ENCODE data around the gene FER. TPM values are rescaled to one million over a fixed set of nuclear protein-coding genes. Genes with fewer than 3 reads are reported as not detected.

Gene FER
- total RNA-seq, 5 donors from 2014 or later (not counting 1 experiment from before 2014, with no cell fraction given): 7.0 to 19.6 (median 10.4) TPM

DNA sequence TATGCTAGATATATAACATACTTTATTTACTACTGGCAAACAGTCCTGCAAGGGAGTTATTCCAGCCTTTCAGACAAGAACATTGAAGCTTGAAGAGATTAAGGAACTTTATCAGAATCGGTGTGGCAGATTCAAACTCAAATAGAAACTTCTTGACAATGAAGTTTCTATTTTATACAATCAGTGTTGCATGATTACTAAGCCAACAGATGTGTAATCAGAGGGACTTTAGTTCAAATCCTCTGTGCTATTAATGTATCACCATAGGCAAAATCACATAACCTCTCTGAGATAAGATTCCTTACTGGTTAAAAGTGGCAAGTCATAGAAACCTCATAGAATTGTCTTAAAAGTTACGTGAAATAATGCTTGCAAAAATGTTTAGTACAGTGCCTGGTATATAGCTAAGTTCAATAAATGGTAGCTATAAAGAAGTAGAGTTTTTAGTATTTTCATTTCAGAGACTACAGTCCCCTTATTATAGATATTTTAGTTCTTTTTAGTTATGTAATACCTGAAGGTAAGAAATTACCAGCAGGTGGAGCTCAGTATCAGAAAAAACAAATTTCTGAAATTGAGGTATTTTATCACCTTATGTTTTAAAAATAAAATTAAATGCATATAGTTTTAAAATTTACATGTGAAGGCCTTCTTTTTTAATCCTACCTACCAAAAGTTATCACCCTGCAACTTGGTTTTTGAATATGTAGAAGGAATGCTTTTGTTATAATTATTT is 172.1 kb downstream of the FER start:
- no peak overlapping the region for H3K4me3 Mint-ChIP-seq
- no peak for ATAC-seq (replicated peaks in 1 of 4)
- no peaks in the 10 kb centered on the region for H3K27me3 Mint-ChIP-seq
- peaks cover 0 to 5% (median 3%) of the 10 kb centered on the region in 3 donors for H3K4me1 Mint-ChIP-seq
- WGBS (ENCODE audit: insufficient coverage): no CpG with 5 or more reads among the region's 2 CpGs
- no peaks in the 10 kb centered on the region for H3K27me3 ChIP-seq (replicated peaks in 1 of 2; ENCODE audit: control insufficient read depth in 2 of 2, extremely low read depth in 1 of 2, insufficient read depth in 2 of 2, low read length in 1 of 2)
- no peaks in the 10 kb centered on the region for H3K4me1 ChIP-seq (ENCODE audit: control insufficient read depth in 1 of 2, extremely low read depth in 1 of 2, insufficient read depth in 2 of 2, low read length in 2 of 2)
- H3K36me3 Mint-ChIP-seq: no peaks in the 10 kb centered on the region
- peak in 1 of 35 experiments; percentile 16 for DNase-seq
- H3K9me3 Mint-ChIP-seq: no peaks in the 10 kb centered on the region
- ChIA-PET CTCF (interaction anchor here in 1 of 2 donors (1.7 kb wide), 1 partner anchor 519 kb away, joined by 8 read pairs; no protein-coding TSS in a partner anchor), POLR2A (no interaction called here)
- no peak overlapping the region for H3K4me3 ChIP-seq (ENCODE audit: control insufficient read depth in 1 of 2, extremely low read depth in 1 of 2, low read length in 1 of 2)
- no peak overlapping the region for H3K27ac Mint-ChIP-seq
- no peaks in the 10 kb centered on the region for H3K9me3 ChIP-seq
- no peak overlapping the region for H3K27ac ChIP-seq (ENCODE audit: low read length)
- no peaks in the 10 kb centered on the region for H3K36me3 ChIP-seq (ENCODE audit: control insufficient read depth in 2 of 2, extremely low read depth in 1 of 2, insufficient read depth in 1 of 2, low read length in 1 of 2)

- H3K4me1 ChIP-seq (ENCODE audit: control insufficient read depth in 1 of 2, extremely low read depth in 1 of 2, insufficient read depth in 2 of 2, low read length in 2 of 2): no peaks in the 10 kb centered on the region
- Mint-ChIP-seq H3K27me3 (no peaks in the 10 kb centered on the region), H3K4me3 (peak overlapping the region in 1 of 3 donors; percentile 49), H3K27ac (no peak overlapping the region), H3K36me3 (peaks cover 3% of the 10 kb centered on the region), H3K9me3 (no peaks in the 10 kb centered on the region), H3K4me1 (peaks cover 0 to 5% (median 5%) of the 10 kb centered on the region in 3 donors)
- DNase-seq (peak in 1 of 35 experiments; percentile 4), ATAC-seq (replicated peaks in 1 of 4) (no peak)
- no peak overlapping the region for H3K4me3 ChIP-seq (ENCODE audit: control insufficient read depth in 1 of 2, extremely low read depth in 1 of 2, low read length in 1 of 2)
- POLR2A ChIA-PET: interaction anchor here in 1 of 2 donors (0.5 kb wide), 1 partner anchor 9 kb away, joined by 3 read pairs; no protein-coding TSS in a partner anchor
- CTCF ChIA-PET: no interaction called here
- no peak overlapping the region for H3K27ac ChIP-seq (ENCODE audit: low read length)
- 100% methylated on average over 2 of the region's 3 CpGs for WGBS (ENCODE audit: insufficient coverage)
- no peaks in the 10 kb centered on the region for H3K9me3 ChIP-seq
- H3K36me3 ChIP-seq (ENCODE audit: control insufficient read depth in 2 of 2, extremely low read depth in 1 of 2, insufficient read depth in 1 of 2, low read length in 1 of 2): no peaks in the 10 kb centered on the region
- H3K27me3 ChIP-seq (replicated peaks in 1 of 2; ENCODE audit: control insufficient read depth in 2 of 2, extremely low read depth in 1 of 2, insufficient read depth in 2 of 2, low read length in 1 of 2): no peaks in the 10 kb centered on the region
These were observed 176.8 kb downstream of the FER start for GRCh38 chr5:108924457-108924961.

DNA sequence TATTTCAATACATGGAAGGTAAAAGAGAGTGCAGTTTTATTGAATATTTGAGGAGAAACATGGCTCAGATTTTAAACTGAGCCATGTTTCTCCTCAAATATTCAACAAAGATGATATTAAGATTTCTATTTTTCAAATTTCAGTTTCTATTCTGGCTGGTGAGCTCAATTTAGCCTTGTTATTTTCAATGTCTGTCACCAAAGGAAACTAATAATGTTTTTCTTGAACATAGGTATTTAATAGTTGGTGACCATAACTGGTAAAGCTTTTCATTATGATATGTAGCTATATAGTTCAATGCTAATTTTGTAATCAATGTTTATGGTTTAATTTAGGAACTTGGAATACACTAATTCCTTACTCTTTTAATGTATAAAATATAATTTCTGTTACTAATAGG is 177.4 kb downstream of the FER start:
- Histone ChIP-seq H3K36me3 (ENCODE audit: control insufficient read depth in 2 of 2, extremely low read depth in 1 of 2, insufficient read depth in 1 of 2, low read length in 1 of 2) (no peaks in the 10 kb centered on the region), H3K4me1 (ENCODE audit: control insufficient read depth in 1 of 2, extremely low read depth in 1 of 2, insufficient read depth in 2 of 2, low read length in 2 of 2) (no peaks in the 10 kb centered on the region), H3K9me3 (no peaks in the 10 kb centered on the region), H3K27me3 (replicated peaks in 1 of 2; ENCODE audit: control insufficient read depth in 2 of 2, extremely low read depth in 1 of 2, insufficient read depth in 2 of 2, low read length in 1 of 2) (no peaks in the 10 kb centered on the region), H3K4me3 (ENCODE audit: control insufficient read depth in 1 of 2, extremely low read depth in 1 of 2, low read length in 1 of 2) (no peak overlapping the region), H3K27ac (ENCODE audit: low read length) (no peak overlapping the region)
- Mint-ChIP-seq H3K27ac (no peak overlapping the region), H3K36me3 (peaks cover 3% of the 10 kb centered on the region), H3K4me3 (no peak overlapping the region), H3K9me3 (no peaks in the 10 kb centered on the region), H3K27me3 (no peaks in the 10 kb centered on the region), H3K4me1 (peaks cover 0 to 5% (median 5%) of the 10 kb centered on the region in 3 donors)
- ATAC-seq (replicated peaks in 1 of 4): no peak
- CTCF ChIA-PET: no interaction called here
- POLR2A ChIA-PET: interaction anchor here in 1 of 2 donors (0.5 kb wide), 1 partner anchor 10 kb away, joined by 3 read pairs; no protein-coding TSS in a partner anchor
- no peak for DNase-seq

DNA sequence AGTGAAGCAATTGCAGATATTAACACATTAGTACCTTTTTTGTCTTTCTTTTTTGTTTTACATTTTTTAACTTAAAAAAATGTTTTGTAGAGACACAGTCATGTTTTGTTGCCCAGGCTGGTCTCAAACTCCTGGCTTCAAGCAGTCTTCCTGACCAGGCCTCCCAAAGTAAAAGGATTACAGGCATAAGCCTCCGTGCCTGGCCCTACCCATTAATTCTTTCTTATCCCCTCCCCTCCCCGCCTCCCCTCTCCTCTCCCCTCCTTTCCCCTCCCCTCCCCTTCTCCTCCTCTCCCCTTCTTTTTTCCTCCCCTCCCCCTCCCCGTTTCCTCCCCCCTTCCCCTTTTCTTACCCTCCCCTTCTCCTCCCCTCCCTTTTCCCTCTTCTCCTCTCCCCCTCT is 182.4 kb downstream of the FER start:
- Mint-ChIP-seq H3K36me3 (peaks cover 20% of the 10 kb centered on the region), H3K4me1 (peaks cover 0 to under 1% (median 0%) of the 10 kb centered on the region in 3 donors), H3K4me3 (no peak overlapping the region), H3K27me3 (no peaks in the 10 kb centered on the region), H3K9me3 (peaks cover 0 to 12% (median 2%) of the 10 kb centered on the region in 3 donors), H3K27ac (no peak overlapping the region)
- Histone ChIP-seq H3K36me3 (ENCODE audit: control insufficient read depth in 2 of 2, extremely low read depth in 1 of 2, insufficient read depth in 1 of 2, low read length in 1 of 2) (no peaks in the 10 kb centered on the region), H3K27ac (ENCODE audit: low read length) (no peak overlapping the region), H3K4me3 (ENCODE audit: control insufficient read depth in 1 of 2, extremely low read depth in 1 of 2, low read length in 1 of 2) (no peak overlapping the region), H3K4me1 (ENCODE audit: control insufficient read depth in 1 of 2, extremely low read depth in 1 of 2, insufficient read depth in 2 of 2, low read length in 2 of 2) (no peaks in the 10 kb centered on the region), H3K9me3 (no peaks in the 10 kb centered on the region), H3K27me3 (replicated peaks in 1 of 2; ENCODE audit: control insufficient read depth in 2 of 2, extremely low read depth in 1 of 2, insufficient read depth in 2 of 2, low read length in 1 of 2) (no peaks in the 10 kb centered on the region)
- ChIA-PET CTCF (no interaction called here), POLR2A (no interaction called here)
- WGBS (ENCODE audit: insufficient coverage): no CpG with 5 or more reads among the region's 3 CpGs
- DNase-seq (no peak), ATAC-seq (replicated peaks in 1 of 4) (no peak)

DNA sequence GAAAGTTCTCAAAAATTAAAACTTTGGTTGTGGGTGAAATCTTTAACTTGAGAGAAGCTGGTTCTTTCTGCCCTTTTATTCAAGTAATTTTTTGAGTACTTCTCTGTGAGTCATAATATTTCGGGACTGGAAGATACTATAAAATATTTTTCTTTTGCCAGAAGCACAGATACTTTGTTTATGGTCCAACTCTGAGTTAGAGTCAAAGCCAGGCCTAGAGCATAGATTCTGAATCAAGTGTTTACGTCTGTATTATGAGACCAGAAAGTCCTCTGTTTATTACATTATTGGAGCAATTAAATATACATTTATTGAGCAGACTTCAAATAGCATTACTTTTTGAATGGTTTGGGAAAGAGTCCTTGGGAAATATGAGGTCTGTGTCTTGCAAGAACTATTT is 187.9 kb downstream of the FER start:
- Histone ChIP-seq H3K4me3 (ENCODE audit: control insufficient read depth in 1 of 2, extremely low read depth in 1 of 2, low read length in 1 of 2) (no peak overlapping the region), H3K4me1 (ENCODE audit: control insufficient read depth in 1 of 2, extremely low read depth in 1 of 2, insufficient read depth in 2 of 2, low read length in 2 of 2) (no peaks in the 10 kb centered on the region), H3K27ac (ENCODE audit: low read length) (no peak overlapping the region), H3K27me3 (replicated peaks in 1 of 2; ENCODE audit: control insufficient read depth in 2 of 2, extremely low read depth in 1 of 2, insufficient read depth in 2 of 2, low read length in 1 of 2) (no peaks in the 10 kb centered on the region), H3K36me3 (ENCODE audit: control insufficient read depth in 2 of 2, extremely low read depth in 1 of 2, insufficient read depth in 1 of 2, low read length in 1 of 2) (no peaks in the 10 kb centered on the region), H3K9me3 (no peaks in the 10 kb centered on the region)
- no peak for ATAC-seq (replicated peaks in 1 of 4)
- 100% methylated on average over 1 of the region's 2 CpGs for WGBS (ENCODE audit: insufficient coverage)
- peaks cover 0 to 12% (median 2%) of the 10 kb centered on the region in 3 donors for H3K9me3 Mint-ChIP-seq
- ChIA-PET POLR2A (no interaction called here), CTCF (no interaction called here)
- DNase-seq: no peak
- peaks cover 20% of the 10 kb centered on the region for H3K36me3 Mint-ChIP-seq
- no peaks in the 10 kb centered on the region for H3K27me3 Mint-ChIP-seq
- H3K4me3 Mint-ChIP-seq: no peak overlapping the region
- no peak overlapping the region for H3K27ac Mint-ChIP-seq
- peaks cover 0 to 1% (median 0%) of the 10 kb centered on the region in 3 donors for H3K4me1 Mint-ChIP-seq

GRCh38 chr5:108937221-108937620 is 189.5 kb downstream of the FER start:
- CTCF ChIA-PET: no interaction called here

More at GRCh38 chr5:108937221-108937620, 189.5 kb downstream of the FER start:
- Histone ChIP-seq H3K27ac (ENCODE audit: low read length) (no peak overlapping the region), H3K9me3 (no peaks in the 10 kb centered on the region), H3K4me3 (ENCODE audit: control insufficient read depth in 1 of 2, extremely low read depth in 1 of 2, low read length in 1 of 2) (no peak overlapping the region), H3K27me3 (replicated peaks in 1 of 2; ENCODE audit: control insufficient read depth in 2 of 2, extremely low read depth in 1 of 2, insufficient read depth in 2 of 2, low read length in 1 of 2) (no peaks in the 10 kb centered on the region), H3K36me3 (ENCODE audit: control insufficient read depth in 2 of 2, extremely low read depth in 1 of 2, insufficient read depth in 1 of 2, low read length in 1 of 2) (no peaks in the 10 kb centered on the region), H3K4me1 (ENCODE audit: control insufficient read depth in 1 of 2, extremely low read depth in 1 of 2, insufficient read depth in 2 of 2, low read length in 2 of 2) (no peaks in the 10 kb centered on the region)
- WGBS (ENCODE audit: insufficient coverage): 100% methylated on average over 1 of the region's 2 CpGs
- H3K36me3 Mint-ChIP-seq: peaks cover 17% of the 10 kb centered on the region
- H3K27ac Mint-ChIP-seq: no peak overlapping the region
- POLR2A ChIA-PET: interaction anchor here in 1 of 2 donors (0.9 kb wide), 1 partner anchor 24 kb away, joined by 4 read pairs; no protein-coding TSS in a partner anchor
- no peaks in the 10 kb centered on the region for H3K27me3 Mint-ChIP-seq
- ATAC-seq (replicated peaks in 1 of 4) (no peak), DNase-seq (no peak)
- no peak overlapping the region for H3K4me3 Mint-ChIP-seq
- H3K9me3 Mint-ChIP-seq: peaks cover 0 to 9% (median 0%) of the 10 kb centered on the region in 3 donors
- peaks cover 0 to 1% (median 0%) of the 10 kb centered on the region in 3 donors for H3K4me1 Mint-ChIP-seq

Data from T-cell (primary cell).